Fibroblast of lung (primary cell): ENCODE data around the gene DRICH1.

Experiments
- CTCF ChIP-seq, 2 donors: IDR thresholded peaks in 1 of 2; conservative IDR thresholded peaks in 1 of 2; 1 replicate in 1 of 2; 2 replicates in 1 of 2; pipeline ENCODE4 v1.5.1; 2011 to 2012; ENCODE audit warnings: low read length in 2 of 2, control low read depth in 1 of 2, inconsistent platforms in 1 of 2, low read depth in 1 of 2, mild to moderate bottlenecking in 1 of 2
- EZH2 ChIP-seq: IDR thresholded peaks from 2 replicates; pipeline ENCODE4 v1.5.1; 2012; ENCODE audit warnings: low read length, control low read depth, mild to moderate bottlenecking; ENCODE audit errors: missing control alignments

- no peak for TF ChIP-seq CTCF (conservative IDR thresholded peaks at IDR 0.05 in 1 of 2, IDR thresholded peaks at IDR 0.05 in 1 of 2; ENCODE audit: low read depth in 1 of 2, low read length in 2 of 2)
- no peak for TF ChIP-seq EZH2
These were observed 49.1 kb upstream of the DRICH1 start for GRCh38 chr22:23681026-23681809.
